ACC112 (cell line): ENCODE data around the gene PCGF5.

Experiments used
- H2AFZ ChIP-seq: fragments of 200-600 bp; sonication (generic); one replicate; pipeline ENCODE4 v1.6.0; 2017; ENCODE audit warnings: antibody characterized with exemption, low read length; ENCODE audit not compliant: unreplicated experiment
- H3K27ac ChIP-seq: fragments of 200-600 bp; sonication (generic); 2 replicates; pipeline ENCODE4 v1.5.1; 2014; ENCODE audit warnings: low read depth, mild to moderate bottlenecking, antibody characterized with exemption, low read length, moderate library complexity
- H3K27me3 ChIP-seq: fragments of 200-600 bp; sonication (generic); 2 replicates; pipeline ENCODE4 v1.6.1; 2014; ENCODE audit warnings: mild to moderate bottlenecking, antibody characterized with exemption, low read length, moderate library complexity, mixed read lengths; ENCODE audit not compliant: insufficient read depth
- H3K36me3 ChIP-seq: fragments of 200-600 bp; sonication (generic); 2 replicates; pipeline ENCODE4 v1.6.1; 2016; ENCODE audit warnings: mild to moderate bottlenecking, antibody characterized with exemption, low read length, moderate library complexity, mixed read lengths; ENCODE audit not compliant: insufficient read depth
- H3K4me1 ChIP-seq: fragments of 200-600 bp; sonication (generic); one replicate; pipeline ENCODE4 v1.6.1; 2016; ENCODE audit warnings: low read length, mixed read lengths; ENCODE audit not compliant: insufficient read depth, unreplicated experiment, control insufficient read depth
- H3K4me3 ChIP-seq: fragments of 200-600 bp; sonication (generic); 2 replicates; pipeline ENCODE4 v1.5.1; 2014; ENCODE audit warnings: mild to moderate bottlenecking, low read depth, low read length
- H3K79me2 ChIP-seq: fragments of 200-600 bp; sonication (generic); one replicate; pipeline ENCODE4 v1.6.0; 2016; ENCODE audit warnings: low read length; ENCODE audit not compliant: control insufficient read depth, unreplicated experiment, insufficient read depth

The PCGF5 gene

GRCh38 chr10:91284486-91285090, 64.1 kb downstream of the PCGF5 start:
- Histone ChIP-seq H3K79me2 (no peaks in the 10 kb centered on the region), H2AFZ (no peak overlapping the region), H3K36me3 (no peaks in the 10 kb centered on the region), H3K4me3 (no peak overlapping the region), H3K27ac (no peak overlapping the region), H3K27me3 (no peaks in the 10 kb centered on the region), H3K4me1 (peaks cover 8% of the 10 kb centered on the region)

DNA sequence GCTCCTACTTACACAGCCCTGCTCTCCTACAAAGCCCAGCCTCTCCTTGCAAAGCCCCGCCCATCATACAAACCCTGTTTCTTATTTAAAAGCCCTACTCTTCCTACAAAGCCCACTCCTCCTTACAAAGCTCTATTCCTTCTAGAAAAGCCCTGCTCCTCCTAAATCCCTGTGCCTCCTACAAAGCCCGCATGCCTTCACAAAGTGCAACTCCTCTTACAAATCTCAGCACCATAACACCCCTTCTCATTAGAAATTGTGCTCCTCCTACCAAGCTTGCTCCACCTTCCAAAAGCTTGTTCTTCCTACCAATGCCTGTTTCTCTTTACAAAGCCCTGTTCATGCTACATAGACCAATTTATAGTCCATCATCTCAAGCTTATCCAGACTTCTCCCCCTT, 66.1 kb downstream of the PCGF5 start:
- Histone ChIP-seq H3K36me3 (no peaks in the 10 kb centered on the region), H2AFZ (no peak overlapping the region), H3K4me1 (peaks cover 8% of the 10 kb centered on the region), H3K4me3 (no peak overlapping the region), H3K27me3 (no peaks in the 10 kb centered on the region), H3K79me2 (no peaks in the 10 kb centered on the region), H3K27ac (no peak overlapping the region)

- H3K4me1 ChIP-seq: peaks cover 8% of the 10 kb centered on the region
- no peaks in the 10 kb centered on the region for H3K27me3 ChIP-seq
- no peak overlapping the region for H2AFZ ChIP-seq
- H3K4me3 ChIP-seq: no peak overlapping the region
- H3K27ac ChIP-seq: no peak overlapping the region
- H3K36me3 ChIP-seq: no peaks in the 10 kb centered on the region
- H3K79me2 ChIP-seq: no peaks in the 10 kb centered on the region
These were observed 66.8 kb downstream of the PCGF5 start for GRCh38 chr10:91287276-91287675.

DNA sequence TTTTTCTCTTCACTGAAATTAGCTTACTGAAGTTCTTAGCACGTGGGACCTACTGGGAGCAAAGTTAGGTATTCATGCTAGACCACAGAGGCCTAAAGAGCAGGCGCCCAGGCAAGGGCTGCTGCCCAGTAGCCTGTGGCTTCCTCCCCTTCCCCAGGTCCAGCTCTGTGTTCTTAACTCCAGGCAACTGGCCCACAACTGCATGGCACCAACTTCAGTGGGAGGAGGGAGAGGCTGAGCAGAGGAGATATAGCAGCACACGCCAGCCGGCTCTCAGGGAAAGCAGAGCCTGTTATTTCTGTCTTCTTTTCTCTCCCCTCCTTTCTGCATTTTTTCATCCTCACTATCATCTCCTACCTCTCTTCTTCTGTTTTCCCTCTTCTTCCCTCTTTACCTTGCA, 67.4 kb downstream of the PCGF5 start:
- no peaks in the 10 kb centered on the region for H3K79me2 ChIP-seq
- H3K36me3 ChIP-seq: no peaks in the 10 kb centered on the region
- H2AFZ ChIP-seq: no peak overlapping the region
- H3K4me3 ChIP-seq: no peak overlapping the region
- H3K27ac ChIP-seq: no peak overlapping the region
- H3K4me1 ChIP-seq: peaks cover 8% of the 10 kb centered on the region
- H3K27me3 ChIP-seq: no peaks in the 10 kb centered on the region

DNA sequence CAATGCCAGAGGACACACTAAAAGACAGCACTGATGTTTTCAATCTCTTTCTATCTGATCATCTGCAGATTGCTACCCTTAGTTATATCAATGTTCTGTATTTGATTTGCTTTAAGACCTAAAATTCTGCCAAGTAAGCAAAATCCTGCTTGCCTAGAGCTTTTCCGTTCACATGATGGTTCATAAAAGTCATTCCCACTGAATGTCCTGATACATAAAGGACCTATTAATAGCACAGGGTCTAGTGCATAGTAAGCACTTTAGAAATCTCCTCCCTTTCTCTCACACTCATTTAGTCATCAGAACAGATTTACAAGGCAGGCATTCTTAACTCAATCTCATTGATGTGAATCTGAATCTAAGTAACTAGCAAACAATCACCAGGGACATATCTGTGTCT, 68.8 kb downstream of the PCGF5 start:
- Histone ChIP-seq H3K79me2 (no peaks in the 10 kb centered on the region), H3K27ac (no peak overlapping the region), H3K4me1 (peaks cover 8% of the 10 kb centered on the region), H3K27me3 (no peaks in the 10 kb centered on the region), H2AFZ (no peak overlapping the region), H3K36me3 (no peaks in the 10 kb centered on the region), H3K4me3 (no peak overlapping the region)

DNA sequence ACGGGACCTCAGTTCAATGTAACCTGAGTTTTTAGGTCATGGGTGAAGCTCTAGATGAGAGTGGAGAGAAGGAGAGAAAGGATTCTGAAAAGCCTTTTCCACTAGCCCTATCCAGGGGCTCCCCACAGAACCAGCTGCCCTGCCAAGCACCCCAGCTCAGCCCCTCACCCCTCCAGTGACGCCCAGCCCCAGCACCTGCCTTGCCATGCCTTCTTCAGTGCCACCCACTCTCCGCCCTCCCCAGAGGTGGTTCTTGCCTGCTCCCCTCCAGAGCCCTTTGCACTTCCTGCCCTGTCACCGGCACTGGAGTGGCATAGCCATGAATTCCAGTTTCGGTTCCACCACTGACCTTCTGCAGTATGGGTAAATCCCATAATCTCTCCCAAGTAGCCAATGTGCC, 70.1 kb downstream of the PCGF5 start:
- peaks cover 8% of the 10 kb centered on the region for H3K4me1 ChIP-seq

GRCh38 chr10:91294134-91294906, 73.9 kb downstream of the PCGF5 start:
- H2AFZ ChIP-seq: no peak overlapping the region
- no peaks in the 10 kb centered on the region for H3K36me3 ChIP-seq
- H3K79me2 ChIP-seq: no peaks in the 10 kb centered on the region
- H3K4me1 ChIP-seq: no peaks in the 10 kb centered on the region
- H3K4me3 ChIP-seq: no peak overlapping the region
- no peak overlapping the region for H3K27ac ChIP-seq
- H3K27me3 ChIP-seq: no peaks in the 10 kb centered on the region

More for the DNA sequence above, 70.1 kb downstream of the PCGF5 start:
- Histone ChIP-seq H3K79me2 (no peaks in the 10 kb centered on the region), H3K27ac (no peak overlapping the region), H3K4me3 (no peak overlapping the region), H3K27me3 (no peaks in the 10 kb centered on the region), H3K36me3 (no peaks in the 10 kb centered on the region), H2AFZ (no peak overlapping the region)

DNA sequence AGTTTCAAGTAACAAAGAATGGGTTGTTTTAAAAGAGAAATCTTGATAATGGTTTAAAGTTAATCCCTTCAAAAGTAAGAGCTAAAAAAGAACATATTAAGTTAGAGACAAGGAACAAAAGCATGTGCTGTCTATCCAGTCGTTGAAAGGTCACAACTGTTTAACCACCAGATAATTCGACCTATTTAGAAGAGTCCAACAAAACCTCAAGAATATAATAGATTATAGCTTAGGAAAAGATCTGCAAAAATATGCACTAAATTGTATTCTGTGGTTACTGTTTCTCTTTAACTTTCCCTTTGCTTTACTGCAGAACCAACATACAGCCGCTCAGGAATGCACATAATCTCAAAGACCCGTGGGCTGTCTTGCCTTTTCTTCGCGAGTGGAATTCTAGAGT, 74.9 kb downstream of the PCGF5 start:
- H3K79me2 ChIP-seq: no peaks in the 10 kb centered on the region
- no peak overlapping the region for H3K4me3 ChIP-seq
- H3K4me1 ChIP-seq: no peaks in the 10 kb centered on the region
- no peaks in the 10 kb centered on the region for H3K27me3 ChIP-seq
- H3K36me3 ChIP-seq: no peaks in the 10 kb centered on the region
- no peak overlapping the region for H3K27ac ChIP-seq
- no peak overlapping the region for H2AFZ ChIP-seq

DNA sequence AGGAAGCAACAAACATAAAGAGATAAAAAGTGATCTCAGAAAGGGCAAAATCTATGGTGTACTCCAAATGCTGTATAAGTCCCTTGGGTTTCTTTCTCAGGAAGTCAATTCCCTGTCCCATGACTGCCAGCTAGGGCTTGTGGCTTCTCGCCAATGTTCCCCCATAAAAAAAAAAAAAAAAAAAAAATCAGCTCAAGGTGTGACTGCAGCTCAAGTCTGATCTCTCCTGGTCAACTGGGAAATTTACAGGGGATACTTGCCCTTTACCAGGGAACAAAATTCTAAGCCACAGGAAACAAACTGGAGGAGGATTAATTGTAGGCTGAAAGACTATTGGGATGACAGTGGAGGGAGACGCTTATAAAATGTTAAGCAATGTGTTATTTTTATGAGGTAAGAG, 76.0 kb downstream of the PCGF5 start:
- Histone ChIP-seq H3K27me3 (no peaks in the 10 kb centered on the region), H3K36me3 (no peaks in the 10 kb centered on the region), H2AFZ (no peak overlapping the region), H3K4me1 (no peaks in the 10 kb centered on the region), H3K27ac (no peak overlapping the region), H3K79me2 (no peaks in the 10 kb centered on the region), H3K4me3 (no peak overlapping the region)

GRCh38 chr10:91298224-91298871, 77.9 kb downstream of the PCGF5 start:
- Histone ChIP-seq H3K36me3 (no peaks in the 10 kb centered on the region), H2AFZ (peak overlapping the region; percentile 10), H3K4me3 (peak overlapping the region; percentile 68), H3K79me2 (no peaks in the 10 kb centered on the region), H3K4me1 (no peaks in the 10 kb centered on the region), H3K27me3 (no peaks in the 10 kb centered on the region), H3K27ac (no peak overlapping the region)
